ENCODE results near the gene HS6ST1.

GRCh38 chr2:128347171-128347558 lies 28.5 kb upstream of the HS6ST1 start:
- TF ChIP-seq CTCF (IDR thresholded peaks at IDR 0.05; ENCODE audit: insufficient read depth, low read length) (no peak), POLR2AphosphoS5 (IDR thresholded peaks at IDR 0.05; ENCODE audit: low read depth) (no peak), GABPA (IDR thresholded peaks at IDR 0.05; ENCODE audit: low read depth) (no peak), REST (IDR thresholded peaks at IDR 0.05; ENCODE audit: insufficient replicate concordance, low read depth) (no peak), SPI1 (IDR thresholded peaks at IDR 0.05; ENCODE audit: borderline replicate concordance, low read depth) (no peak)

Measured in HL-60 (cell line).